A549 (cell line): ENCODE measurements around the gene CTSH. TPM values are rescaled to one million over a fixed set of nuclear protein-coding genes. Genes with fewer than 3 reads are reported as not detected.

Source experiments
- ATAC-seq, 2 experiments: fragments of 200-7000 bp in 1 of 2; fragments of >200 bp in 1 of 2; cut with Nextera tagmentation in 1 of 2; cut with Tn5 transposase in 1 of 2; 3 replicates each; pipeline versions ENCODE4 v1.8.0 to v1.9.1; 2018 to 2020; ENCODE audit warnings: mild to moderate bottlenecking in 1 of 2, moderate library complexity in 1 of 2
- CTCF ChIA-PET: fragments of 300-600 bp; sonication (Branson Sonifier 250); formaldehyde crosslinking; extraction: SDS; loops from one replicate; lab custom pipeline; 2021; ENCODE audit warnings: antibody characterized with exemption, inconsistent platforms; lab: Yijun Ruan, JAX
- POLR2A ChIA-PET: fragments of 350-600 bp; formaldehyde crosslinking; extraction: SDS; loops from one replicate; lab custom pipeline; 2021; ENCODE audit warnings: antibody characterized with exemption, inconsistent platforms; lab: Yijun Ruan, JAX
- DNase-seq, 2 experiments: peaks; one replicate each; pipeline versions ENCODE4 v3.0.0 to v3.0.0-alpha.2; 2011 to 2016; ENCODE audit warnings: low read depth in 1 of 2, low spot score in 1 of 2
- FAIRE-seq: peaks from 2 replicates; lab custom pipeline; 2011; peaks lifted over from hg19 to GRCh38; lab: Jason Lieb, UNC
- H3K27ac ChIP-seq, 2 experiments: fragments of >200 bp; sonication (Bioruptor Twin); formaldehyde crosslinking; 3 replicates each; pipeline ENCODE4 v1.5.1; 2016 to 2017
- H3K4me1 ChIP-seq: fragments of >200 bp; sonication (Bioruptor Twin); formaldehyde crosslinking; 3 replicates; pipeline ENCODE4 v1.6.1; 2016
- H3K4me2 ChIP-seq: fragments of >200 bp; sonication (Bioruptor Twin); formaldehyde crosslinking; 3 replicates; pipeline ENCODE4 v1.6.1; 2016
- H3K4me3 ChIP-seq: fragments of >200 bp; sonication (Bioruptor Twin); formaldehyde crosslinking; 3 replicates; pipeline ENCODE4 v1.5.1; 2016
- H3K9me3 ChIP-seq: fragments of >200 bp; sonication (Bioruptor Twin); formaldehyde crosslinking; 3 replicates; pipeline ENCODE4 v1.6.1; 2016
- BHLHE40 ChIP-seq: IDR thresholded peaks from 2 replicates; pipeline ENCODE4 v1.6.1; 2012; ENCODE audit warnings: low read depth, low read length, inconsistent platforms
- CBX2 ChIP-seq: fragments of 200-600 bp; sonication (generic); IDR thresholded peaks from 2 replicates; pipeline ENCODE4 v1.6.1; 2016; ENCODE audit warnings: low read depth, mild to moderate bottlenecking, borderline replicate concordance
- CEBPB ChIP-seq, 2 experiments: fragments of >200 bp in 1 of 2; sonication (Bioruptor Twin) in 1 of 2; formaldehyde crosslinking in 1 of 2; IDR thresholded peaks; 2 replicates each; pipeline ENCODE4 v1.6.1; 2012 to 2016
- EHF ChIP-seq: fragments of 250-450 bp; sonication (Bioruptor Pico); IDR thresholded peaks from 2 replicates; pipeline ENCODE4 v1.5.0; 2020; ENCODE audit warnings: mild to moderate bottlenecking
- EP300 ChIP-seq, 2 experiments: fragments of >200 bp; sonication (Bioruptor Twin); formaldehyde crosslinking; IDR thresholded peaks; 2 replicates in 1 of 2; 3 replicates in 1 of 2; pipeline ENCODE4 v1.6.1; 2016 to 2017
- HEYL ChIP-seq: fragments of 250-450 bp; sonication (Bioruptor Pico); IDR thresholded peaks from 2 replicates; pipeline ENCODE4 v1.8.0; 2021; ENCODE audit warnings: mild to moderate bottlenecking, moderate library complexity
- HOXA7 ChIP-seq: fragments of 250-450 bp; sonication (Bioruptor Pico); IDR thresholded peaks from 2 replicates; pipeline ENCODE4 v1.5.0; 2020; ENCODE audit warnings: mild to moderate bottlenecking, moderate library complexity
- HOXB5 ChIP-seq: fragments of 250-450 bp; sonication (Bioruptor Pico); IDR thresholded peaks from 2 replicates; pipeline ENCODE4 v1.5.0; 2020; ENCODE audit warnings: mild to moderate bottlenecking, moderate library complexity
- JUN ChIP-seq, 2 experiments: fragments of >200 bp; sonication (Bioruptor Twin); formaldehyde crosslinking; IDR thresholded peaks; 2 replicates in 1 of 2; 3 replicates in 1 of 2; pipeline ENCODE4 v1.6.1; 2016 to 2017
- KDM5A ChIP-seq: fragments of 200-600 bp; sonication (generic); IDR thresholded peaks from 2 replicates; pipeline ENCODE4 v1.6.1; 2016; ENCODE audit warnings: antibody characterized with exemption, mild to moderate bottlenecking
- MAX ChIP-seq: IDR thresholded peaks from 2 replicates; pipeline ENCODE4 v1.6.1; 2012
- MYC ChIP-seq: IDR thresholded peaks from 2 replicates; pipeline ENCODE4 v1.6.1; 2012; ENCODE audit warnings: mild to moderate bottlenecking, inconsistent platforms, low read length, improper control_type of control experiment, borderline replicate concordance
- NFE2L2 ChIP-seq: fragments of 150-350 bp; conservative IDR thresholded peaks from 2 replicates; pipeline ENCODE4 v1.6.1; 2014; ENCODE audit warnings: low read length
- NPAS2 ChIP-seq: fragments of 250-450 bp; sonication (Bioruptor Pico); IDR thresholded peaks from 2 replicates; pipeline ENCODE4 v1.8.0; 2022; ENCODE audit warnings: mild to moderate bottlenecking, moderate library complexity, borderline replicate concordance
- NR3C1 ChIP-seq: fragments of >200 bp; sonication (Bioruptor Twin); formaldehyde crosslinking; IDR thresholded peaks from 3 replicates; pipeline ENCODE4 v1.6.1; 2017
- PHF8 ChIP-seq: fragments of 200-600 bp; sonication (generic); IDR thresholded peaks from 2 replicates; pipeline ENCODE4 v1.6.1; 2016; ENCODE audit warnings: low read depth, mild to moderate bottlenecking, antibody characterized with exemption, moderate library complexity, borderline replicate concordance
- POLR2A ChIP-seq: IDR thresholded peaks from 2 replicates; pipeline ENCODE4 v1.6.1; 2012; ENCODE audit warnings: mild to moderate bottlenecking, low read length
- RAD21 ChIP-seq, 2 experiments: fragments of >200 bp in 1 of 2; sonication (Bioruptor Twin) in 1 of 2; formaldehyde crosslinking in 1 of 2; IDR thresholded peaks in 1 of 2; conservative IDR thresholded peaks in 1 of 2; 2 replicates in 1 of 2; 3 replicates in 1 of 2; pipeline ENCODE4 v1.6.1; 2012 to 2018; ENCODE audit warnings: inconsistent platforms in 1 of 2
- RARB ChIP-seq: fragments of 250-450 bp; sonication (Bioruptor Pico); IDR thresholded peaks from 2 replicates; pipeline ENCODE4 v1.8.0; 2021; ENCODE audit warnings: mild to moderate bottlenecking, moderate library complexity
- RCOR1 ChIP-seq: fragments of 150-350 bp; IDR thresholded peaks from 2 replicates; pipeline ENCODE4 v1.6.1; 2014; ENCODE audit warnings: antibody characterized with exemption, low read length, low read depth
- RNF2 ChIP-seq: fragments of 200-600 bp; sonication (generic); IDR thresholded peaks from 2 replicates; pipeline ENCODE4 v1.6.1; 2016; ENCODE audit warnings: low read depth, mild to moderate bottlenecking, antibody characterized with exemption, moderate library complexity, borderline replicate concordance
- SMC3 ChIP-seq: fragments of >200 bp; sonication (Bioruptor Twin); formaldehyde crosslinking; IDR thresholded peaks from 3 replicates; pipeline ENCODE4 v1.6.1; 2018; ENCODE audit warnings: inconsistent platforms
- TFCP2L1 ChIP-seq: fragments of 250-450 bp; sonication (Bioruptor Pico); IDR thresholded peaks from 2 replicates; pipeline ENCODE4 v1.5.0; 2021; ENCODE audit warnings: mild to moderate bottlenecking
- USF2 ChIP-seq: fragments of 450-650 bp; IDR thresholded peaks from 2 replicates; pipeline ENCODE4 v1.6.1; 2014; ENCODE audit warnings: antibody characterized with exemption
- ZC3H11A ChIP-seq: fragments of 450-650 bp; IDR thresholded peaks from 2 replicates; pipeline ENCODE4 v1.6.1; 2014; ENCODE audit warnings: antibody characterized with exemption, mild to moderate bottlenecking
- ZFP36 ChIP-seq: fragments of 450-650 bp; IDR thresholded peaks from 2 replicates; pipeline ENCODE4 v1.6.1; 2014; ENCODE audit warnings: borderline replicate concordance; ENCODE audit not compliant: partially characterized antibody
- ZNF302 ChIP-seq: fragments of 250-450 bp; sonication (Bioruptor Pico); IDR thresholded peaks from 2 replicates; pipeline ENCODE4 v1.9.0; 2021; ENCODE audit warnings: inconsistent platforms, mild to moderate bottlenecking, moderate library complexity
- WGBS: methylation state at CpG from one replicate; pipeline ENCODE4 v1.1.6; 2017; ENCODE audit errors: missing lambda C conversion rate; 5-methylcytosine and 5-hydroxymethylcytosine counted together
- polyA plus RNA-seq, 4 experiments: library from polyadenylated mRNA; depleted of rRNA in 3 of 4; stranded (reverse); fragments of >200 nt; fragmentation: RNase III in 1 of 4; extraction: RNeasy Plus Mini Kit Qiagen cat#74134 plus additional on column Dnase treatment in 1 of 4; gene quantifications; 2 replicates in 3 of 4; 3 replicates in 1 of 4; pipeline ENCODE4 v1.2.3, GENCODE V29; 2011 to 2017
- TF ChIP-seq, protein P1 (sequence below): fragments of >200 bp; sonication (Bioruptor Twin); formaldehyde crosslinking; IDR thresholded peaks from 2 replicates; pipeline ENCODE4 v1.6.1; 2016
- TF ChIP-seq, protein P2 (sequence below): fragments of >200 bp; sonication (Bioruptor Twin); formaldehyde crosslinking; IDR thresholded peaks from 3 replicates; pipeline ENCODE4 v1.5.1; 2016
- TF ChIP-seq, protein P3 (sequence below): IDR thresholded peaks from 2 replicates; pipeline ENCODE4 v1.6.1; 2012
- TF ChIP-seq, protein P4 (sequence below): fragments of 250-450 bp; sonication (Bioruptor Pico); IDR thresholded peaks from 2 replicates; pipeline ENCODE4 v1.5.0; 2020; ENCODE audit warnings: low read depth, mild to moderate bottlenecking, moderate library complexity

Gene CTSH
- polyA plus RNA-seq, 2 of the 4 experiments (the other 2 are of a cell fraction), result 25.2 to 33.3 TPM

- TF ChIP-seq, protein P1, sequence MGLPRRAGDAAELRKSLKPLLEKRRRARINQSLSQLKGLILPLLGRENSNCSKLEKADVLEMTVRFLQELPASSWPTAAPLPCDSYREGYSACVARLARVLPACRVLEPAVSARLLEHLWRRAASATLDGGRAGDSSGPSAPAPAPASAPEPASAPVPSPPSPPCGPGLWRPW, result no peak
- TF ChIP-seq TFCP2L1 (no peak), KDM5A (no peak; the same call in 1 of the 2 replicates), MYC (no peak), NR3C1 (no peak), ZFP36 (no peak), NFE2L2 (no peak), PHF8 (no peak)
- TF ChIP-seq, protein P2, sequence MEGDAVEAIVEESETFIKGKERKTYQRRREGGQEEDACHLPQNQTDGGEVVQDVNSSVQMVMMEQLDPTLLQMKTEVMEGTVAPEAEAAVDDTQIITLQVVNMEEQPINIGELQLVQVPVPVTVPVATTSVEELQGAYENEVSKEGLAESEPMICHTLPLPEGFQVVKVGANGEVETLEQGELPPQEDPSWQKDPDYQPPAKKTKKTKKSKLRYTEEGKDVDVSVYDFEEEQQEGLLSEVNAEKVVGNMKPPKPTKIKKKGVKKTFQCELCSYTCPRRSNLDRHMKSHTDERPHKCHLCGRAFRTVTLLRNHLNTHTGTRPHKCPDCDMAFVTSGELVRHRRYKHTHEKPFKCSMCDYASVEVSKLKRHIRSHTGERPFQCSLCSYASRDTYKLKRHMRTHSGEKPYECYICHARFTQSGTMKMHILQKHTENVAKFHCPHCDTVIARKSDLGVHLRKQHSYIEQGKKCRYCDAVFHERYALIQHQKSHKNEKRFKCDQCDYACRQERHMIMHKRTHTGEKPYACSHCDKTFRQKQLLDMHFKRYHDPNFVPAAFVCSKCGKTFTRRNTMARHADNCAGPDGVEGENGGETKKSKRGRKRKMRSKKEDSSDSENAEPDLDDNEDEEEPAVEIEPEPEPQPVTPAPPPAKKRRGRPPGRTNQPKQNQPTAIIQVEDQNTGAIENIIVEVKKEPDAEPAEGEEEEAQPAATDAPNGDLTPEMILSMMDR, result peak; percentile 41
Observed at GRCh38 chr15:78873793-78874765, 70.8 kb downstream of the CTSH start (continued).

GRCh38 chr15:78872972-78873792 is 71.7 kb downstream of the CTSH start:
- peak overlapping the region; percentile 99 for H3K4me3 ChIP-seq
- peak overlapping the region; percentile 94 to 100 for H3K27ac ChIP-seq
- no peaks in the 10 kb centered on the region for H3K9me3 ChIP-seq
- peaks cover 38% of the 10 kb centered on the region for H3K4me1 ChIP-seq
- under 1% methylated on average over 51 of the region's 75 CpGs for WGBS
- POLR2A ChIA-PET, result interaction anchor here (0.6 to 1.8 kb wide), 18 partner anchors 9 to 1074 kb away, joined by 3 to 23 read pairs (median 4); partner anchors contain the start of genes ADAMTS7 and IREB2
- FAIRE-seq (no peak), ATAC-seq (peak; percentile 89 to 92), DNase-seq (peak; percentile 85 to 97)
- peak overlapping the region; percentile 95 for H3K4me2 ChIP-seq
- CTCF ChIA-PET, result interaction anchor here (0.7 to 3.3 kb wide), 18 partner anchors 10 to 311 kb away, joined by 3 to 25 read pairs (median 4); no protein-coding TSS in a partner anchor
- TF ChIP-seq USF2 (no peak), ZC3H11A (no peak), NPAS2 (CRISPR knock-in tag) (no peak), KDM5A (0 out of 2 replicates have a peak, but pooled peaks have one; percentile 30), MAX (peak; percentile 89), RARB (peak; percentile 90), RNF2 (no peak), RAD21 (conservative IDR thresholded peaks at IDR 0.05 in 1 of 2, IDR thresholded peaks at IDR 0.05 in 1 of 2) (peak in 1 of 2 experiments; percentile 15; a peak in 2 of 5 replicates), NFE2L2 (0 out of 2 replicates have a peak, but pooled peaks have one; percentile 13), POLR2A (peak; percentile 17), HOXB5 (CRISPR knock-in tag) (no peak), TFCP2L1 (peak; percentile 93), ZNF302 (CRISPR knock-in tag) (no peak), CEBPB (IDR thresholded peaks at IDR 0.05) (no peak; a peak in 1 of 4 replicates), HEYL (CRISPR knock-in tag) (no peak), BHLHE40 (no peak), EP300 (IDR thresholded peaks at IDR 0.05) (no peak), EHF (CRISPR knock-in tag) (no peak), CBX2 (no peak), JUN (IDR thresholded peaks at IDR 0.05) (peak; percentile 60 to 86; a peak in 4 of 5 replicates), HOXA7 (CRISPR knock-in tag) (peak; percentile 83), RCOR1 (no peak), SMC3 (no peak; the same call in 2 of the 3 replicates)
- TF ChIP-seq, protein P3, sequence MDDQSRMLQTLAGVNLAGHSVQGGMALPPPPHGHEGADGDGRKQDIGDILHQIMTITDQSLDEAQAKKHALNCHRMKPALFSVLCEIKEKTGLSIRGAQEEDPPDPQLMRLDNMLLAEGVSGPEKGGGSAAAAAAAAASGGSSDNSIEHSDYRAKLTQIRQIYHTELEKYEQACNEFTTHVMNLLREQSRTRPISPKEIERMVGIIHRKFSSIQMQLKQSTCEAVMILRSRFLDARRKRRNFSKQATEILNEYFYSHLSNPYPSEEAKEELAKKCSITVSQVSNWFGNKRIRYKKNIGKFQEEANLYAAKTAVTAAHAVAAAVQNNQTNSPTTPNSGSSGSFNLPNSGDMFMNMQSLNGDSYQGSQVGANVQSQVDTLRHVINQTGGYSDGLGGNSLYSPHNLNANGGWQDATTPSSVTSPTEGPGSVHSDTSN, result 0 out of 2 replicates have a peak, but pooled peaks have one; percentile 25
- TF ChIP-seq, protein P4, sequence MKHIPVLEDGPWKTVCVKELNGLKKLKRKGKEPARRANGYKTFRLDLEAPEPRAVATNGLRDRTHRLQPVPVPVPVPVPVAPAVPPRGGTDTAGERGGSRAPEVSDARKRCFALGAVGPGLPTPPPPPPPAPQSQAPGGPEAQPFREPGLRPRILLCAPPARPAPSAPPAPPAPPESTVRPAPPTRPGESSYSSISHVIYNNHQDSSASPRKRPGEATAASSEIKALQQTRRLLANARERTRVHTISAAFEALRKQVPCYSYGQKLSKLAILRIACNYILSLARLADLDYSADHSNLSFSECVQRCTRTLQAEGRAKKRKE (CRISPR knock-in tag), result no peak
